ENCODE data around the gene VAT1.

- TF ChIP-seq POLR2AphosphoS5 (IDR thresholded peaks at IDR 0.05; ENCODE audit: borderline replicate concordance, low read depth, low read length) (no peak), EZH2 (IDR thresholded peaks at IDR 0.05) (no peak), FOXP2 (optimal IDR thresholded peaks at IDR 0.05; ENCODE audit: control extremely low read depth, extremely low read length, insufficient read depth) (no peak)
Measured at GRCh38 chr17:43031666-43032065, 9.5 kb upstream of the VAT1 start.
